Measurements from ENCODE around the gene AUTS2.

AUTS2 gene

DNA sequence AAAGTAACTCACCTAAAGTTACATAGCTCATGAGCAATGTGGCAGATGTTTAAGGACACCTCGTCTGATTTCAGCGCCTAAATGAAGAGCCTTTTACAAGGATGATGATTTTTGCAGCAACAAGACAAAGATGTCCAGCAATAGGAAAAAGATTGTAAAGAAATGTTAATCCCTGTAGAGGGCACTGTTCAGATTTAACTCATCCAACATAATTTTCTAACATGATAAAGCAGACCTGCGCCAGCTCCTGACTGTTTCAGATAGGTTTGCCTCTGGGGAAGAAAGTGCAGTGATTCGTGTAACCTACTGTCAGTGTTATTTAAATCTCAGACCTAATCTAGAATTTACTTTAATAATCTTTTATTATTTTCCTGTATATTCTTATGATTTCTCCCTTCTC is 595.2 kb downstream of the AUTS2 start:
- Histone ChIP-seq H3K9me3 (peaks cover 0 to 4% (median 0%) of the 10 kb centered on the region in 3 donors), H3K27ac (no peak overlapping the region), H3K4me1 (no peaks in the 10 kb centered on the region), H3K27me3 (no peaks in the 10 kb centered on the region), H3K36me3 (no peaks in the 10 kb centered on the region), H3K4me3 (no peak overlapping the region)
- TF ChIP-seq CTCF (IDR thresholded peaks at IDR 0.05): peak; percentile 26 to 33
- DNase-seq: no peak
- intact Hi-C loops (cut with DNase I; ENCODE audit: low total_unique reads): loop anchor here (5.0 kb wide), 1 partner anchor 509 kb away; no protein-coding TSS in a partner anchor

GRCh38 chr7:70208236-70209063 is 610.2 kb downstream of the AUTS2 start:
- no peaks in the 10 kb centered on the region for H3K9me3 ChIP-seq

GRCh38 chr7:70210200-70210935 is 612.1 kb downstream of the AUTS2 start:
- Histone ChIP-seq H3K9me3 (no peaks in the 10 kb centered on the region), H3K27ac (no peak overlapping the region), H3K4me1 (no peaks in the 10 kb centered on the region), H3K4me3 (no peak overlapping the region), H3K36me3 (no peaks in the 10 kb centered on the region), H3K27me3 (no peaks in the 10 kb centered on the region)
- no peak for TF ChIP-seq CTCF (IDR thresholded peaks at IDR 0.05)
- intact Hi-C loops (cut with DNase I; ENCODE audit: low total_unique reads): no loop called here
- DNase-seq: no peak

More at GRCh38 chr7:70208236-70209063, 610.2 kb downstream of the AUTS2 start:
- Histone ChIP-seq H3K27me3 (no peaks in the 10 kb centered on the region), H3K27ac (no peak overlapping the region), H3K4me1 (no peaks in the 10 kb centered on the region), H3K36me3 (no peaks in the 10 kb centered on the region), H3K4me3 (no peak overlapping the region)
- intact Hi-C loops (cut with DNase I; ENCODE audit: low total_unique reads): no loop called here
- TF ChIP-seq CTCF (IDR thresholded peaks at IDR 0.05): no peak
- DNase-seq: no peak

DNA sequence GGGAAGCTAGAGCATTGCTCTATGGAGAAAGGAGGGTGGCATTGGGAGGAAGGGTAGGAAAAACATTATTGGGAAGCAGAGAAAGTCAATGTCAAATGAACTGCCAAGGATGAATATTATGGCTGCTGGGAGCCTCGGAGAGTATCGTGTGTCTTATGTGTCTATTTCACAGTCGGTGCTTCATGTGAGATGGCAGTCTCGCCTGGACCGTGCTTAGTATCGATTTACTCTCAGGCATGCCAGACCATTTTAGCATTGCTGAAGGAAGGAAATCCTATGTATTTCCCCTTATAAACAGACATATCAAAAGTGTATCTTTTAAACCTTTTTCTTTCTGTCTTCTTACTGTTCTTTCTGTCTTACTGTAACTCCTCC is 612.6 kb downstream of the AUTS2 start:
- intact Hi-C loops (cut with DNase I; ENCODE audit: low total_unique reads): no loop called here
- Histone ChIP-seq H3K4me3 (no peak overlapping the region), H3K4me1 (no peaks in the 10 kb centered on the region), H3K36me3 (no peaks in the 10 kb centered on the region), H3K27me3 (no peaks in the 10 kb centered on the region), H3K9me3 (no peaks in the 10 kb centered on the region), H3K27ac (no peak overlapping the region)
- no peak for DNase-seq
- TF ChIP-seq CTCF (IDR thresholded peaks at IDR 0.05): no peak

DNA sequence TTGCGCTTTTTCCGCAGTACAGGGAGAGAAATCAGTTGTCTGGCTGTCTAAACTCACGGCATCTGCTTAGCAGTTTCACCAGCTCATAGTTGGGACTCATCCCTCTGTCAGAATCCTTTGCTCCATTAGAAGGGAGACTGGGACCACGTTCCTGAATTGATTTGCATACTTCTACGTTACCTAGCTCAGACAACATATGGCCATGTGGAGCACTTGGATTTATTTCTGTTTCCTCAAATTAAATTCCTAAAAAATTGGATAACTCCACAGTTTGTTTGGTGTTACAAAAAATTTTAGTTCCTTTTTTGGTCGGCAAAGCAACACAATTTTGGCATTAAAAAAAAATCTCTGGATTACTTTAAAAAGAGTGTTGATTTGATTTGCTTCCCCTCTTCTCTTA is 614.0 kb downstream of the AUTS2 start:
- no peaks in the 10 kb centered on the region for H3K4me1 ChIP-seq
- H3K36me3 ChIP-seq: no peaks in the 10 kb centered on the region
- intact Hi-C loops (cut with DNase I; ENCODE audit: low total_unique reads): no loop called here
- H3K27me3 ChIP-seq: no peaks in the 10 kb centered on the region
- no peak overlapping the region for H3K27ac ChIP-seq
- no peaks in the 10 kb centered on the region for H3K9me3 ChIP-seq
- TF ChIP-seq CTCF (IDR thresholded peaks at IDR 0.05): no peak
- no peak for DNase-seq
- H3K4me3 ChIP-seq: no peak overlapping the region
